NCI-H748 (cell line): Measurements from ENCODE around the gene RRH.
"Not testable (repeated sequence)": the region's sequence is repeated elsewhere in the genome, so short reads cannot be mapped to it uniquely, and the experiment has no call there.

Experiments
- DNase-seq: peaks from one replicate; lab custom pipeline; 2025; ENCODE audit not compliant: unreplicated experiment; lab: John Stamatoyannopoulos, UW

The RRH gene

GRCh38 chr4:109827672-109828071, at the start of gene RRH:
Gene RRH (plus strand): TSS chr4:109827972. CDS start chr4:109828028, 56 bp downstream.
- no peak for DNase-seq

GRCh38 chr4:109782092-109782491, 45.7 kb upstream of the RRH start:
- not testable (repeated sequence) for DNase-seq

GRCh38 chr4:109786846-109787245, 40.9 kb upstream of the RRH start:
- DNase-seq = no peak

GRCh38 chr4:109787807-109788206, 40.0 kb upstream of the RRH start:
- no peak for DNase-seq

GRCh38 chr4:109795059-109795458, 32.7 kb upstream of the RRH start:
- DNase-seq = no peak

- DNase-seq = no peak
Measured at GRCh38 chr4:109798866-109799265, 28.9 kb upstream of the RRH start.

GRCh38 chr4:109801099-109801789, 26.5 kb upstream of the RRH start:
- no peak for DNase-seq

- peak; percentile 2 for DNase-seq
Measured at GRCh38 chr4:109801895-109802319, 25.9 kb upstream of the RRH start, which contains the start of gene CFI. Gene CFI (minus strand): TSS chr4:109801999. CDS start chr4:109801971, 28 bp downstream.

- DNase-seq = peak; percentile 66
Measured at GRCh38 chr4:109803924-109804571, 23.7 kb upstream of the RRH start.

- no peak for DNase-seq
Measured at GRCh38 chr4:109809655-109810054, 18.1 kb upstream of the RRH start.

- no peak for DNase-seq
Measured at GRCh38 chr4:109810552-109811387, 17.0 kb upstream of the RRH start.

GRCh38 chr4:109811707-109812106, 16.1 kb upstream of the RRH start:
- DNase-seq = no peak

- DNase-seq = peak; percentile 91
Measured at GRCh38 chr4:109815151-109816081, 12.4 kb upstream of the RRH start, which contains the start of gene GAR1. Gene GAR1 (plus strand): TSS chr4:109815762. CDS start chr4:109816165, 403 bp downstream.

- DNase-seq = no peak
Measured at GRCh38 chr4:109816082-109816442, 11.7 kb upstream of the RRH start.

GRCh38 chr4:109816894-109817293, 10.9 kb upstream of the RRH start:
- DNase-seq = no peak

GRCh38 chr4:109818268-109818667, 9.5 kb upstream of the RRH start:
- DNase-seq = no peak

GRCh38 chr4:109820563-109820962, 7.2 kb upstream of the RRH start:
- no peak for DNase-seq

- DNase-seq = no peak
Measured at GRCh38 chr4:109821185-109821584, 6.6 kb upstream of the RRH start.

- peak; percentile 8 for DNase-seq
Measured at GRCh38 chr4:109826719-109827118, 1.1 kb upstream of the RRH start.

- DNase-seq = no peak
Measured at GRCh38 chr4:109833756-109834155, 6.0 kb downstream of the RRH start.

- DNase-seq = no peak
Measured at GRCh38 chr4:109836985-109837384, 9.2 kb downstream of the RRH start.
